Neural cell (in vitro differentiated cells): ENCODE data around the gene LILRB4.
"Not testable (repeated sequence)": the region's sequence is repeated elsewhere in the genome, so short reads cannot be mapped to it uniquely, and the experiment has no call there.

ENCODE experiments used
- CTCF ChIP-seq: fragments of 450-650 bp; IDR thresholded peaks from 2 replicates; pipeline ENCODE4 v1.5.1; 2014; ENCODE audit warnings: antibody characterized with exemption, mild to moderate bottlenecking, moderate library complexity; ENCODE audit not compliant: poor library complexity, severe bottlenecking
- EP300 ChIP-seq: fragments of 450-650 bp; conservative IDR thresholded peaks from 2 replicates; pipeline ENCODE4 v1.6.1; 2014; ENCODE audit warnings: antibody characterized with exemption, mild to moderate bottlenecking, moderate library complexity; ENCODE audit not compliant: poor library complexity, severe bottlenecking
- EZH2 ChIP-seq: fragments of 200-600, 300-800 bp; shearing (Covaris generic), sonication (generic); IDR thresholded peaks from 2 replicates; pipeline ENCODE4 v1.6.1; 2014; ENCODE audit warnings: antibody characterized with exemption, low read length, borderline replicate concordance, mild to moderate bottlenecking; ENCODE audit not compliant: insufficient read depth, poor library complexity, severe bottlenecking
- RAD21 ChIP-seq: fragments of 450-650 bp; conservative IDR thresholded peaks from 2 replicates; pipeline ENCODE4 v1.6.1; 2014; ENCODE audit warnings: antibody characterized with exemption, mild to moderate bottlenecking, moderate library complexity
- REST ChIP-seq: IDR thresholded peaks from 2 replicates; pipeline ENCODE4 v1.6.1; 2012; ENCODE audit warnings: borderline replicate concordance
- TAF1 ChIP-seq: IDR thresholded peaks from 2 replicates; pipeline ENCODE4 v1.6.1; 2012; ENCODE audit warnings: low read depth

- TF ChIP-seq EP300, CTCF, EZH2, TAF1, RAD21, REST: not testable (repeated sequence)
These were observed 38.6 kb upstream of the LILRB4 start for GRCh38 chr19:54624234-54624633.
